Measurements from ENCODE around the gene KAT8.

KAT8 gene

DNA sequence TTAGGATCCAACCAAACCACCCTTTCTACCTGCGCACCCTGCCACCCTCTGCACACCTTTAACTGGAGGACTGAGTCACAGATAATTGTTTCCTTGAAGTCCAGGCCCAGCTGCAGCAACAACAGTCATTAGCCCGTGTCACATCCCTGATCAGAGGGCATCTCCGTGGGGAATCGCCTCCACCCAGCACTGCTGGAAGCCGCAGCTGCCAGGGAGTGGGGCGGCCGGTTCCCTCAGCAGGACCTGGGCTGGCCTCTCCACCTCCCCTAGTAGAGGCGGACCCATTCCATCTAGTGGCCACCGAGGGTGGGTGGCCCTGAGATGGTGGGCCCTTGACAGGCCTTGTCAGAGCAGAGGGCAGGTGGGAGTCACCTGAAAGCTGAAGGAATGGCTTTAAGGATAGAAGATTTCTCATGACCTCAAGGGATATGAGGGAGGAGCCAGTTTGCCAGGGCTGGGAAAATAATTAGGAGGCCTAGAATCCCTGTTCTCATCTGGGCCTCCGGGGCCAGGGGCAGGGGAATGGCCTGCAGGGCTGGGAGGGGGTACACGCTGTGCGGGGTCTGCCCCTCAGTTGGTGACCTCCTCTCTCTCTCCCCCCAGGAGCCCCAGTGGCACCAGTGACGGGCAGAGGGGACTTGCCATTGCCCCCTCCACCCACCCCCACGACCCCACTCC lies 35.0 kb upstream of the KAT8 start:
- POLR2A ChIA-PET = no interaction called here
- H3K36me3 ChIP-seq (ENCODE audit: control insufficient read depth in 2 of 2, insufficient read depth in 1 of 2, low read length in 2 of 2) = peaks cover 0 to 71% of the 10 kb centered on the region in 2 experiments; a peak in 1 of 3 replicates

DNA sequence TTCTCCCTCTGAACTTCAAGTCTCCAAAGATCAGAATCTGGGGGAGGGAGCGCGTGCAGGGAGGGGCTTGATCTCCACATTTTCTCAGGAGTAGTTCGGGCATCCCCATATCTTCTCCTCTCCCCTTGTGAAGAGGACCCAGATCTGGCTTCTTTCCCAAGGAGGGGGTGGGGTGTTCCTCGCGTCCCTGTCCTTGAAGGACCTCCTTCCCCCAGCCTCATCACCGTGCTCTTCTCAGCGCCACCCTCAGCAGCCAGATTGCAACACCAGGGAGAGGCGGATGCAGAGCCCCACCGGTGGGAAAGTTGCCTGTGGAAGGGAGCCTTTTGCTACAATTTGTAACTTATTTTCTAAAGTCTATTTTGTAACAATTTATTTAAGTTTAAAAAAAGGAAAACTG lies 34.4 kb upstream of the KAT8 start:
- Histone ChIP-seq H3K9me3 (ENCODE audit: control insufficient read depth, insufficient read depth, low read depth, low read length) (no peaks in the 10 kb centered on the region), H3K36me3 (ENCODE audit: control insufficient read depth in 2 of 2, insufficient read depth in 1 of 2, low read length in 2 of 2) (peaks cover 0 to 65% of the 10 kb centered on the region in 2 experiments; a peak in 1 of 3 replicates), H3K27ac (ENCODE audit: extremely low read depth, low read depth, low read length) (no peak overlapping the region), H3K4me3 (ENCODE audit: low read depth, low read length) (no peak overlapping the region), H3K4me1 (ENCODE audit: control insufficient read depth, insufficient read depth, low read length) (no peaks in the 10 kb centered on the region)
- ChIA-PET CTCF (interaction anchor here (0.7 kb wide), 1 partner anchor 12 kb away, joined by 4 read pairs; no protein-coding TSS in a partner anchor), POLR2A (interaction anchor here (0.9 to 1.2 kb wide), 2 partner anchors 9 to 34 kb away, joined by 3 read pairs; partner anchors contain the start of genes KAT8, ZNF646 and ZNF668)
- no peak for TF ChIP-seq ZNF521 (tag by site-specific recombination; IDR thresholded peaks at IDR 0.05)
- peak; percentile 49; the same call in 1 of the 2 replicates for TF ChIP-seq ZNF394 (tag by site-specific recombination; IDR thresholded peaks at IDR 0.05; ENCODE audit: borderline replicate concordance)
- no peak for TF ChIP-seq ZNF404 (tag by site-specific recombination; IDR thresholded peaks at IDR 0.05)
- TF ChIP-seq ZNF341 (tag by site-specific recombination; IDR thresholded peaks at IDR 0.05; ENCODE audit: low read depth) = peak; percentile 76
- no peak for TF ChIP-seq ZNF76 (tag by site-specific recombination; IDR thresholded peaks at IDR 0.05; ENCODE audit: borderline replicate concordance, low read depth)

More for the DNA sequence above, 35.0 kb upstream of the KAT8 start:
- Histone ChIP-seq H3K4me1 (ENCODE audit: control insufficient read depth, insufficient read depth, low read length) (no peaks in the 10 kb centered on the region), H3K4me3 (ENCODE audit: low read depth, low read length) (no peak overlapping the region), H3K9me3 (ENCODE audit: control insufficient read depth, insufficient read depth, low read depth, low read length) (no peaks in the 10 kb centered on the region), H3K27ac (ENCODE audit: extremely low read depth, low read depth, low read length) (no peak overlapping the region)
- CTCF ChIA-PET = interaction anchor here (0.7 kb wide), 1 partner anchor 11 kb away, joined by 4 read pairs; no protein-coding TSS in a partner anchor
- TF ChIP-seq, protein P1, sequence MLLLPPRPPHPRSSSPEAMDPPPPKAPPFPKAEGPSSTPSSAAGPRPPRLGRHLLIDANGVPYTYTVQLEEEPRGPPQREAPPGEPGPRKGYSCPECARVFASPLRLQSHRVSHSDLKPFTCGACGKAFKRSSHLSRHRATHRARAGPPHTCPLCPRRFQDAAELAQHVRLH (tag by site-specific recombination; IDR thresholded peaks at IDR 0.05) = no peak
- TF ChIP-seq, protein P2, sequence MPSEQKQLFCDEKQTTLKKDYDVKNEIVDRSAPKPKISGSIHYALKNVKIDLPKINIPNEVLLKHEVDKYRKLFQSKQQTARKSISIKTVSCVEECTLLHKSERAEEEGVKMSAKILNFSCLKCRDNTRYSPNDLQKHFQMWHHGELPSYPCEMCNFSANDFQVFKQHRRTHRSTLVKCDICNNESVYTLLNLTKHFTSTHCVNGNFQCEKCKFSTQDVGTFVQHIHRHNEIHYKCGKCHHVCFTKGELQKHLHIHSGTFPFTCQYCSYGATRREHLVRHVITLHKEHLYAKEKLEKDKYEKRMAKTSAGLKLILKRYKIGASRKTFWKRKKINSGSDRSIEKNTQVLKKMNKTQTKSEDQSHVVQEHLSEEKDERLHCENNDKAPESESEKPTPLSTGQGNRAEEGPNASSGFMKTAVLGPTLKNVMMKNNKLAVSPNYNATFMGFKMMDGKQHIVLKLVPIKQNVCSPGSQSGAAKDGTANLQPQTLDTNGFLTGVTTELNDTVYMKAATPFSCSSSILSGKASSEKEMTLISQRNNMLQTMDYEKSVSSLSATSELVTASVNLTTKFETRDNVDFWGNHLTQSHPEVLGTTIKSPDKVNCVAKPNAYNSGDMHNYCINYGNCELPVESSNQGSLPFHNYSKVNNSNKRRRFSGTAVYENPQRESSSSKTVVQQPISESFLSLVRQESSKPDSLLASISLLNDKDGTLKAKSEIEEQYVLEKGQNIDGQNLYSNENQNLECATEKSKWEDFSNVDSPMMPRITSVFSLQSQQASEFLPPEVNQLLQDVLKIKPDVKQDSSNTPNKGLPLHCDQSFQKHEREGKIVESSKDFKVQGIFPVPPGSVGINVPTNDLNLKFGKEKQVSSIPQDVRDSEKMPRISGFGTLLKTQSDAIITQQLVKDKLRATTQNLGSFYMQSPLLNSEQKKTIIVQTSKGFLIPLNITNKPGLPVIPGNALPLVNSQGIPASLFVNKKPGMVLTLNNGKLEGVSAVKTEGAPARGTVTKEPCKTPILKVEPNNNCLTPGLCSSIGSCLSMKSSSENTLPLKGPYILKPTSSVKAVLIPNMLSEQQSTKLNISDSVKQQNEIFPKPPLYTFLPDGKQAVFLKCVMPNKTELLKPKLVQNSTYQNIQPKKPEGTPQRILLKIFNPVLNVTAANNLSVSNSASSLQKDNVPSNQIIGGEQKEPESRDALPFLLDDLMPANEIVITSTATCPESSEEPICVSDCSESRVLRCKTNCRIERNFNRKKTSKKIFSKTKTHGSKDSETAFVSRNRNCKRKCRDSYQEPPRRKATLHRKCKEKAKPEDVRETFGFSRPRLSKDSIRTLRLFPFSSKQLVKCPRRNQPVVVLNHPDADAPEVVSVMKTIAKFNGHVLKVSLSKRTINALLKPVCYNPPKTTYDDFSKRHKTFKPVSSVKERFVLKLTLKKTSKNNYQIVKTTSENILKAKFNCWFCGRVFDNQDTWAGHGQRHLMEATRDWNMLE (tag by site-specific recombination; conservative IDR thresholded peaks at IDR 0.05; ENCODE audit: low read depth) = no peak
- TF ChIP-seq KLF7 (tag by site-specific recombination; IDR thresholded peaks at IDR 0.05; ENCODE audit: borderline replicate concordance) (no peak), ZNF155 (tag by site-specific recombination; IDR thresholded peaks at IDR 0.05) (no peak), ZNF747 (tag by site-specific recombination; IDR thresholded peaks at IDR 0.05) (no peak), ZBTB48 (tag by site-specific recombination; IDR thresholded peaks at IDR 0.05) (no peak), ZNF292 (tag by site-specific recombination; IDR thresholded peaks at IDR 0.05; ENCODE audit: borderline replicate concordance, low read depth) (no peak), SP7 (tag by site-specific recombination; IDR thresholded peaks at IDR 0.05) (0 out of 2 replicates have a peak, but pooled peaks have one; percentile 2), ZIC2 (tag by site-specific recombination; IDR thresholded peaks at IDR 0.05) (peak; percentile 84), GLIS1 (tag by site-specific recombination; IDR thresholded peaks at IDR 0.05) (peak; percentile 20; the same call in 1 of the 2 replicates), ZNF184 (tag by site-specific recombination; IDR thresholded peaks at IDR 0.05) (no peak)
- TF ChIP-seq, protein P3, sequence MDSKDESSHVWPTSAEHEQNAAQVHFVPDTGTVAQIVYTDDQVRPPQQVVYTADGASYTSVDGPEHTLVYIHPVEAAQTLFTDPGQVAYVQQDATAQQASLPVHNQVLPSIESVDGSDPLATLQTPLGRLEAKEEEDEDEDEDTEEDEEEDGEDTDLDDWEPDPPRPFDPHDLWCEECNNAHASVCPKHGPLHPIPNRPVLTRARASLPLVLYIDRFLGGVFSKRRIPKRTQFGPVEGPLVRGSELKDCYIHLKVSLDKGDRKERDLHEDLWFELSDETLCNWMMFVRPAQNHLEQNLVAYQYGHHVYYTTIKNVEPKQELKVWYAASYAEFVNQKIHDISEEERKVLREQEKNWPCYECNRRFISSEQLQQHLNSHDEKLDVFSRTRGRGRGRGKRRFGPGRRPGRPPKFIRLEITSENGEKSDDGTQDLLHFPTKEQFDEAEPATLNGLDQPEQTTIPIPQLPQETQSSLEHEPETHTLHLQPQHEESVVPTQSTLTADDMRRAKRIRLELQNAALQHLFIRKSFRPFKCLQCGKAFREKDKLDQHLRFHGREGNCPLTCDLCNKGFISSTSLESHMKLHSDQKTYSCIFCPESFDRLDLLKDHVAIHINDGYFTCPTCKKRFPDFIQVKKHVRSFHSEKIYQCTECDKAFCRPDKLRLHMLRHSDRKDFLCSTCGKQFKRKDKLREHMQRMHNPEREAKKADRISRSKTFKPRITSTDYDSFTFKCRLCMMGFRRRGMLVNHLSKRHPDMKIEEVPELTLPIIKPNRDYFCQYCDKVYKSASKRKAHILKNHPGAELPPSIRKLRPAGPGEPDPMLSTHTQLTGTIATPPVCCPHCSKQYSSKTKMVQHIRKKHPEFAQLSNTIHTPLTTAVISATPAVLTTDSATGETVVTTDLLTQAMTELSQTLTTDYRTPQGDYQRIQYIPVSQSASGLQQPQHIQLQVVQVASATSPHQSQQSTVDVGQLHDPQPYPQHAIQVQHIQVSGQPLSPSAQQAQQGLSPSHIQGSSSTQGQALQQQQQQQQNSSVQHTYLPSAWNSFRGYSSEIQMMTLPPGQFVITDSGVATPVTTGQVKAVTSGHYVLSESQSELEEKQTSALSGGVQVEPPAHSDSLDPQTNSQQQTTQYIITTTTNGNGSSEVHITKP (tag by site-specific recombination; IDR thresholded peaks at IDR 0.05) = no peak
- TF ChIP-seq, protein P4, sequence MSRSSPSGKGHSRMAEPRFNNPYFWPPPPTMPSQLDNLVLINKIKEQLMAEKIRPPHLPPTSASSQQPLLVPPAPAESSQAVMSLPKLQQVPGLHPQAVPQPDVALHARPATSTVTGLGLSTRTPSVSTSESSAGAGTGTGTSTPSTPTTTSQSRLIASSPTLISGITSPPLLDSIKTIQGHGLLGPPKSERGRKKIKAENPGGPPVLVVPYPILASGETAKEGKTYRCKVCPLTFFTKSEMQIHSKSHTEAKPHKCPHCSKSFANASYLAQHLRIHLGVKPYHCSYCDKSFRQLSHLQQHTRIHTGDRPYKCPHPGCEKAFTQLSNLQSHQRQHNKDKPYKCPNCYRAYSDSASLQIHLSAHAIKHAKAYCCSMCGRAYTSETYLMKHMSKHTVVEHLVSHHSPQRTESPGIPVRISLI (tag by site-specific recombination; IDR thresholded peaks at IDR 0.05) = no peak

Data from HEK293 (cell line).